Ovary (tissue), 9 donors: ENCODE data around the gene ZNF497. TPM values are rescaled to one million over a fixed set of nuclear protein-coding genes. Genes with fewer than 3 reads are reported as not detected.

ENCODE experiments used
- DNase-seq, 5 donors: peaks; one replicate each; pipeline ENCODE4 v3.0.0-alpha.2; 2019 to 2020
- H3K27ac ChIP-seq, 2 donors: fragments of 200-600 bp; one replicate each; pipeline versions ENCODE4 v1.5.1 to v1.8.0; 2019 to 2022
- H3K27me3 ChIP-seq: fragments of 200-600 bp; one replicate; pipeline ENCODE4 v1.8.0; 2022
- H3K36me3 ChIP-seq: fragments of 200-600 bp; sonication (generic); one replicate; pipeline ENCODE4 v1.5.1; 2019
- H3K4me1 ChIP-seq: one replicate; pipeline ENCODE4 v1.8.1; 2013; ENCODE audit warnings: mild to moderate bottlenecking, moderate library complexity; ENCODE audit not compliant: insufficient read depth
- H3K4me3 ChIP-seq: fragments of 200-600 bp; sonication (generic); one replicate; pipeline ENCODE4 v1.5.1; 2017
- H3K9me3 ChIP-seq, 2 donors: fragments of 200-600 bp in 1 of 2; sonication (generic) in 1 of 2; one replicate each; pipeline versions ENCODE4 v1.5.1 to v1.8.1; 2013 to 2019; ENCODE audit warnings: mild to moderate bottlenecking in 1 of 2, moderate library complexity in 1 of 2
- CTCF ChIP-seq, 3 donors: fragments of 450-650 bp in 2 of 3; fragments of 200-600 bp in 1 of 3; IDR thresholded peaks; one replicate each; pipeline versions ENCODE4 v1.5.1 to v1.8.0; 2016 to 2022; ENCODE audit warnings: antibody characterized with exemption in 3 of 3, mild to moderate bottlenecking in 1 of 3
- EP300 ChIP-seq: sonication (generic); formaldehyde crosslinking; IDR thresholded peaks from one replicate; pipeline ENCODE4 v1.6.1; 2017; ENCODE audit warnings: antibody characterized with exemption
- POLR2A ChIP-seq: fragments of 450-650 bp; IDR thresholded peaks from one replicate; pipeline ENCODE4 v1.6.1; 2017; ENCODE audit warnings: antibody characterized with exemption, mild to moderate bottlenecking, moderate library complexity
- WGBS, 3 donors: extraction: QIAGEN DNeasy Blood & Tissue Kit in 1 of 3; methylation state at CpG; one replicate each; pipeline versions ENCODE4 v1.1.5 to v1.1.7; 2013 to 2017; 5-methylcytosine and 5-hydroxymethylcytosine counted together
- intact Hi-C, 4 donors: fragments of 100-400 bp; cut with DNase I; formaldehyde crosslinking; loops; one replicate each; pipeline versions ENCODE4 v1.11.0 to v1.15.1; 2022 to 2023
- polyA plus RNA-seq, 2 donors: library from polyadenylated mRNA; stranded (reverse); fragments of 200-250 nt in 1 of 2; fragments of 350-450 nt in 1 of 2; fragmentation: Illumina TruSeq in 1 of 2; extraction: RNeasy Lipid Tissue Mini Kit (QIAGEN cat#74804) in 1 of 2; gene quantifications; one replicate each; pipeline ENCODE4 v1.2.3, GENCODE V29; 2013 to 2014
- total RNA-seq, 7 donors: library from RNA; depleted of rRNA in 2 of 7; stranded (reverse); fragments of >200 nt in 2 of 7; fragmentation: NEBNext Ultra II Directional in 3 of 7; extraction: Animal tissue kit (Norgen Biotek cat#: 25700) in 3 of 7; gene quantifications; one replicate each; pipeline versions ENCODE4 v1.1.0 to v1.2.4, GENCODE V29; 2016 to 2023
- donor health status: DM: no; HTN: no; CAD: no; lungs with moderate emphysema.
- donor health status: DM: no; HTN: no; CAD: no.
- donor health status: Bipolar disorder and iron deficiency.
- donor health status: DM: yes; HTN: yes; CAD: no.
- donor health status: DM: no; HTN: no; CAD: no.
- donor health status: DM: yes; HTN: yes; CAD: no.

Gene ZNF497
- total and polyA plus RNA-seq, 9 donors: 0.30 to 6.5 (median 3.2) TPM

- no peak for TF ChIP-seq CTCF (IDR thresholded peaks at IDR 0.05)
- TF ChIP-seq EP300: no peak
- TF ChIP-seq POLR2A: no peak
- peaks cover 0 to 4% of the 10 kb centered on the region in 2 donors for H3K9me3 ChIP-seq
- no peaks in the 10 kb centered on the region for H3K36me3 ChIP-seq
- intact Hi-C loops: no loop called here
- no peak for DNase-seq
- no peaks in the 10 kb centered on the region for H3K4me1 ChIP-seq
- H3K27me3 ChIP-seq: no peaks in the 10 kb centered on the region
- H3K27ac ChIP-seq: no peak overlapping the region
- H3K4me3 ChIP-seq: no peak overlapping the region
- 86 to 90% (median 88%) methylated on average over 3 of the region's 3 CpGs for WGBS, 3 donors
Measured at GRCh38 chr19:58335630-58336029, 26.9 kb downstream of the ZNF497 start.

DNA sequence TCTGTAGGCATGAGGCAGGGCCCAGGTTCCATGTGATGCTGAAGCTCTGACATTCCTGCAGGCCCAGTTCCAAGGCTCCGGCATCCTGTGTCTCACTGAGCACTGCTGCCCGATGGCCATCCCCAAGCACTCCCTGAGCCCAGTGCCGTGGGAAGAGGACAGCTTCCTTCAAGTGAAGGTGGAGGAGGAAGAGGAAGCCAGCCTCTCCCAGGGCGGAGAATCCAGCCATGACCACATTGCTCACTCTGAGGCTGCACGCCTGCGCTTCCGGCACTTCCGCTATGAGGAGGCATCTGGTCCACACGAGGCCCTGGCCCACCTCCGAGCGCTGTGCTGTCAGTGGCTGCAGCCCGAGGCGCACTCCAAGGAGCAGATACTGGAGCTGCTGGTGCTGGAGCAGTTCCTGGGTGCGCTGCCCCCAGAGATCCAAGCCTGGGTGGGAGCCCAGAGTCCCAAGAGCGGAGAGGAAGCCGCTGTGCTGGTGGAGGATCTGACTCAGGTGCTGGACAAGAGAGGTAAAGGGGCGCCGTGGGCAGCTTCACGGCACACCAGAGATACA lies 27.8 kb downstream of the ZNF497 start:
- Histone ChIP-seq H3K9me3 (peaks cover 0 to 4% of the 10 kb centered on the region in 2 donors), H3K36me3 (no peaks in the 10 kb centered on the region), H3K4me1 (no peaks in the 10 kb centered on the region), H3K27me3 (no peaks in the 10 kb centered on the region), H3K4me3 (no peak overlapping the region), H3K27ac (no peak overlapping the region)
- intact Hi-C loops: no loop called here
- WGBS, 3 donors: 94 to 95% (median 94%) methylated on average over 19 of the region's 19 CpGs
- DNase-seq: no peak
- TF ChIP-seq CTCF (IDR thresholded peaks at IDR 0.05) (no peak), POLR2A (no peak), EP300 (no peak)

DNA sequence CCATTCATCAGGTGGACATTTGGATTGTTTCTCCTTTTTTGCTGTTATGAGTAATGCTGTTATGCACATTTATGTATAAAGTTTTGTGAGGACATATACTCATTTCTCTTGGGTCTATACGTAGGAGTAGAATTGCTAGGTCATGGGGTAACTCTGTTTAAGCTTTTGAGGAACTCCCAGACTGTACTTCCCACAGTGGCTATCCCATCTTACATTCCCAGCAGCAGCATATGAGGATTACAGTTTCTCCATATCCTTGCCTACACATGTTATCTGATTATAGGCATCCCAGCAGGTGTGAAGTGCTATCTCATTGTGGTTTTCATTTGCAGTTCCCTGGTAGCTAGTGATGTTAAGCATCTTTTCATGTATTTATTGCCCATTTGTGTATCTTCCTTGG lies 29.9 kb downstream of the ZNF497 start:
- Histone ChIP-seq H3K4me1 (peaks cover 3% of the 10 kb centered on the region), H3K27me3 (no peaks in the 10 kb centered on the region), H3K27ac (no peak overlapping the region), H3K4me3 (no peak overlapping the region), H3K9me3 (no peaks in the 10 kb centered on the region), H3K36me3 (no peaks in the 10 kb centered on the region)
- intact Hi-C loops: no loop called here
- no peak for DNase-seq
- TF ChIP-seq EP300: no peak
- TF ChIP-seq CTCF (IDR thresholded peaks at IDR 0.05): no peak
- no peak for TF ChIP-seq POLR2A
- WGBS, 3 donors: 90 to 94% (median 93%) methylated on average over 1 of the region's 1 CpG

DNA sequence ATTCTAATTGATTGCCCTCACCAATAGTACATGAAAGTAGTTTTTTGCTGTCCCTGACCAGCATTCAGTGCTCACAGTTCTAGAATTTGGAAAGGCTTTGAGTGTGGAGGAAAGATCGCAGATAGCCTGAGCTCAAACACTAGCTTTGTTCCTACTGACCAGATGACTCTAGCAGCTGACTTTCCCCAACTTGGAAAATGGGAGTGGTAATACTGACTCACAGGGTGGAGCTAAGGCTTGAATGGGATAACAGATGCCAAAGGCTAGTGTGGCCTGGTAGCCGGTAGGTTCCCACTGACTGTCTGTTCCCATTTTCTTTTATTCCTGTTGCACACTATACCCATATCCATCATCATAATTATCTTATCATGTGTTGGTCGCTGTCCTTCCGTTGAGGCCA lies 32.1 kb downstream of the ZNF497 start:
- Histone ChIP-seq H3K27ac (no peak overlapping the region), H3K9me3 (no peaks in the 10 kb centered on the region), H3K4me1 (peaks cover 13% of the 10 kb centered on the region), H3K27me3 (no peaks in the 10 kb centered on the region), H3K4me3 (no peak overlapping the region), H3K36me3 (no peaks in the 10 kb centered on the region)
- no peak for DNase-seq
- intact Hi-C loops: no loop called here
- no peak for TF ChIP-seq EP300
- no peak for TF ChIP-seq POLR2A
- TF ChIP-seq CTCF (IDR thresholded peaks at IDR 0.05): no peak
- WGBS, 3 donors: 82 to 86% (median 83%) methylated on average over 4 of the region's 4 CpGs
